Amniotic stem cell (primary cell): Measurements from ENCODE around the gene SSTR5.
"Not testable (repeated sequence)": the region's sequence is repeated elsewhere in the genome, so short reads cannot be mapped to it uniquely, and the experiment has no call there.

Experiments used
- DNase-seq: peaks from one replicate; lab custom pipeline; 2025; lab: John Stamatoyannopoulos, UW

Gene SSTR5

GRCh38 chr16:1072526-1073261, at the start of gene SSTR5:
Gene SSTR5 (plus strand): TSS chr16:1072747. CDS start chr16:1078869, 6,122 bp downstream.
- no peak for DNase-seq

- DNase-seq: no peak
Measured at GRCh38 chr16:1024138-1024537, 48.4 kb upstream of the SSTR5 start.

GRCh38 chr16:1025183-1025809, 47.3 kb upstream of the SSTR5 start:
- DNase-seq: not testable (repeated sequence)

GRCh38 chr16:1026057-1026783, 46.3 kb upstream of the SSTR5 start:
- DNase-seq: no peak

GRCh38 chr16:1026784-1027500, 45.6 kb upstream of the SSTR5 start:
- DNase-seq: no peak

- no peak for DNase-seq
Measured at GRCh38 chr16:1027501-1027815, 45.1 kb upstream of the SSTR5 start.

GRCh38 chr16:1028056-1028455, 44.5 kb upstream of the SSTR5 start:
- DNase-seq: no peak

- no peak for DNase-seq
Measured at GRCh38 chr16:1028524-1029258, 43.9 kb upstream of the SSTR5 start.

- DNase-seq: no peak
Measured at GRCh38 chr16:1029259-1029545, 43.3 kb upstream of the SSTR5 start.

GRCh38 chr16:1030473-1030901, 42.1 kb upstream of the SSTR5 start:
- DNase-seq: no peak

GRCh38 chr16:1031666-1032065, 40.9 kb upstream of the SSTR5 start:
- DNase-seq: no peak

GRCh38 chr16:1032607-1033006, 39.9 kb upstream of the SSTR5 start:
- no peak for DNase-seq

GRCh38 chr16:1033128-1033679, 39.3 kb upstream of the SSTR5 start:
- no peak for DNase-seq

GRCh38 chr16:1034230-1035065, 38.1 kb upstream of the SSTR5 start:
- no peak for DNase-seq

GRCh38 chr16:1035066-1035415, 37.5 kb upstream of the SSTR5 start:
- no peak for DNase-seq

GRCh38 chr16:1036166-1036565, 36.4 kb upstream of the SSTR5 start:
- DNase-seq: no peak

- no peak for DNase-seq
Measured at GRCh38 chr16:1036726-1037393, 35.7 kb upstream of the SSTR5 start.

- DNase-seq: no peak
Measured at GRCh38 chr16:1037394-1038257, 34.9 kb upstream of the SSTR5 start.

GRCh38 chr16:1038932-1039331, 33.6 kb upstream of the SSTR5 start:
- no peak for DNase-seq
